ENCODE measurements around the gene RNF168.
"Not testable (repeated sequence)": the region's sequence is repeated elsewhere in the genome, so short reads cannot be mapped to it uniquely, and the experiment has no call there.

RNF168 gene

DNA sequence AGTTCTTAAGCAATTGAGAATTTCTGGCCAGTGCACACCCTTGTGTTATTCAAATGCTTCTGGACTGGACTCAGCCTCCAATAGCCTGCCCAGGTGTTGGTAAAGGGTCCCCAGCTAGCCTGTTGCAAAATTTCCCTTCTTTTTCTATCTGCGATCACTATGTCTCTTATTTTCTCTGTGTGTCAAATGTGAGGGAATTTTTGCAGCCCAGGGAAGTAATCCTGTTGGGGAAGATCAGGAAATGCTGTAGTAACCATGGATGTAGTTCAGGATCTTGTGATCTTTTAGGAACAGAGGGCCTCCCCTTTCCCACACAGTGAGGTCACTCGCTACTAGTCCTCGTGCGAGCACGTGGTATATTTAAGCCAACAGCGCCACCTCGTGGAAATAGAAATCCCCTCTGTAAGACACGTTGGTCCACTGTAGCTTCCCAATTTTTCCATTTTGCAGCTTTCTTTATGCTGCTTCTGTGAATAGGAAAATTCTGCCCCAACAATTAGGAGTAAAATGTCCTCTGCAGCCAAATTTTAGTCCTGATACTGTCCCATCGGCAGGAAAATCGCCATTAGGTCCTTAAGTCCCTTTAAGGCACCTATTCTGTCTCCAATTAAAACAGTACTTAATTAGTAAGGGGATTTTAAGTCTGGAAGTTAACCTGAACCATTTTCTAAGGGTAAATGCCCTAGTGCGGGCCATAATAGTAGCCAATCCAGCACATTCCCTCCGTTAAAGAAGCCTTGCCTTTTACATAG, 15.6 kb upstream of the RNF168 start:
- Histone ChIP-seq H3K27me3 (no peaks in the 10 kb centered on the region), H3K27ac (no peak overlapping the region), H3K9me3 (replicated peaks in 1 of 11) (peaks cover 63 to 87% (median 69%) of the 10 kb centered on the region in 11 experiments), H3K4me3 (peak overlapping the region in 4 of 10 experiments; percentile 4 to 33 (median 8); a peak in 5 of 20 replicates), H3K36me3 (peaks cover 0 to 5% (median 0%) of the 10 kb centered on the region in 11 experiments; a peak in 3 of 22 replicates), H3K4me1 (no peaks in the 10 kb centered on the region), H4K20me1 (no peaks in the 10 kb centered on the region), H3K9ac (no peak overlapping the region), H3K4me2 (no peak overlapping the region)
- no peak for TF ChIP-seq Cebpa-rat (IDR thresholded peaks at IDR 0.05)

GRCh38 chr3:196517919-196518318, 14.4 kb upstream of the RNF168 start:
- no peak for TF ChIP-seq Cebpa-rat (IDR thresholded peaks at IDR 0.05)
- Histone ChIP-seq H3K27ac (no peak overlapping the region), H3K9ac (no peak overlapping the region), H3K27me3 (no peaks in the 10 kb centered on the region), H3K4me3 (peak overlapping the region in 2 of 10 experiments; percentile 6 to 10; a peak in 2 of 20 replicates), H3K4me1 (no peaks in the 10 kb centered on the region), H3K36me3 (peaks cover 0 to 5% (median 0%) of the 10 kb centered on the region in 11 experiments; a peak in 3 of 22 replicates), H3K4me2 (no peak overlapping the region), H3K9me3 (replicated peaks in 1 of 11) (peaks cover 63 to 85% (median 67%) of the 10 kb centered on the region in 11 experiments), H4K20me1 (no peaks in the 10 kb centered on the region)

GRCh38 chr3:196517162-196517800, 13.7 kb upstream of the RNF168 start:
- Histone ChIP-seq H3K4me3 (no peak overlapping the region), H4K20me1 (no peaks in the 10 kb centered on the region), H3K36me3 (peaks cover 0 to 5% (median 0%) of the 10 kb centered on the region in 11 experiments; a peak in 3 of 22 replicates), H3K27me3 (no peaks in the 10 kb centered on the region), H3K27ac (no peak overlapping the region), H3K9ac (no peak overlapping the region), H3K9me3 (replicated peaks in 1 of 11) (peaks cover 59 to 78% (median 63%) of the 10 kb centered on the region in 11 experiments), H3K4me2 (no peak overlapping the region), H3K4me1 (no peaks in the 10 kb centered on the region)
- TF ChIP-seq Cebpa-rat (IDR thresholded peaks at IDR 0.05): no peak

DNA sequence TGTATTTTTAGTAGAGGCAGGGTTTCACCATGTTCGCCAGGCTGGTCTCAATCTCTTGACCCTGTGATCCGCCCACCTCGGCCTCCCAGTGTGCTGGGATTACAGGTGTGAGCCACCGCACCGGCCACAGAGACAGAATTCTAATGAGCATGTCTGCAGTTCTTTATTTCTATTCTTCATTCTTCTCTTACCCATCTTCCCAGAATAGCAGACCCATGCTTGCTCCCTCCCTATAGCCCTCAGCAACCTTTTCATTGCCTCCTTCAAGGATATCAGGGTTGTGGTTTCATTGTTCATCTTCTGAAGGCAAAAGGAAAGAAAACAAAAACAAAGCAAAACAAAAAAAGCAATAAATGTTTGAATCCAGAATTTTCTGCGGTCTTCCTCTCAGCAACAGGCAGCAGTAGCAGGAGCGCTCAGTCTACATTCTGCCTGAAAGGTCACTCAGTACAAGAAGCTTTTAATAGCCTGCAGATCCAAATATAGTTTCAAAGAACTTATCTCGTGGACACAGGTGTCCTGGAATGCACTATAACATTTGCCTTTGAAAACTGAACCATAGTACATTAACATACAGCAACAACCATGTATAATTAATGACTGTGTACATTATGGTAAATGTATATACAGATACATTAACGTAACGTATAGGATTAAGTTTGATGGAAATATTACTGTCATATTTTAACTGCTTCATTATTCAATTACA, 11.5 kb upstream of the RNF168 start, which contains the start of gene SMCO1:
SMCO1 (minus strand) TSS at position 434 of the 709 bp plus-strand sequence; CDS start at position 297, 137 bp downstream.
- Histone ChIP-seq H3K27ac (no peak within 1 kb of the TSS), H3K4me1 (no peaks in the 10 kb centered on the region), H4K20me1 (no peaks in the 10 kb centered on the region), H3K36me3 (peaks cover 0 to 5% (median 0%) of the 10 kb centered on the region in 11 experiments; a peak in 2 of 22 replicates), H3K27me3 (no peaks in the 10 kb centered on the region), H3K4me2 (no peak within 1 kb of the TSS), H3K9ac (no peak within 1 kb of the TSS), H3K9me3 (replicated peaks in 1 of 11) (peaks cover 38 to 64% (median 48%) of the 10 kb centered on the region in 11 experiments), H3K4me3 (no peak within 1 kb of the TSS)
- no peak for TF ChIP-seq Cebpa-rat (IDR thresholded peaks at IDR 0.05)

DNA sequence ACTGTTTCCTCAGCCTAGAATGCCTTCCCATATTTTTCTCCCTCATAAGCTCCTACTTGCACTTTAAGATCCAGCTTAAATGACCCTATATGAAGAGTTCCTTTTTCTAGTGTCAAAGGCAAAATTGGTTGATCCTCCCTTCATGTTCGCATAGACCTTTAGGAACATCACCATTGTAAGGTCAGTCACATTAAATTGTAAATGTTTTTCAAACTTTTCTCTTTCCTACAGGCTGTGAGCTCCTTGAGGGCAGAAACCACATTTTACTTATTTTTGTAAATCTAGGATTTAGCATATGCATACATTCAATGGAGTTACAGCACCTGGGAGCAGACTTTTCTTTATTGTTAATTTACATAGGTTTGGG, 10.8 kb upstream of the RNF168 start:
- TF ChIP-seq Cebpa-rat (IDR thresholded peaks at IDR 0.05): no peak
- Histone ChIP-seq H4K20me1 (no peaks in the 10 kb centered on the region), H3K4me2 (no peak overlapping the region), H3K4me3 (no peak overlapping the region), H3K27me3 (no peaks in the 10 kb centered on the region), H3K4me1 (no peaks in the 10 kb centered on the region), H3K9ac (no peak overlapping the region), H3K36me3 (peaks cover 0 to 5% (median 0%) of the 10 kb centered on the region in 11 experiments; a peak in 1 of 22 replicates), H3K9me3 (replicated peaks in 1 of 11) (peaks cover 38 to 64% (median 47%) of the 10 kb centered on the region in 11 experiments), H3K27ac (no peak overlapping the region)

DNA sequence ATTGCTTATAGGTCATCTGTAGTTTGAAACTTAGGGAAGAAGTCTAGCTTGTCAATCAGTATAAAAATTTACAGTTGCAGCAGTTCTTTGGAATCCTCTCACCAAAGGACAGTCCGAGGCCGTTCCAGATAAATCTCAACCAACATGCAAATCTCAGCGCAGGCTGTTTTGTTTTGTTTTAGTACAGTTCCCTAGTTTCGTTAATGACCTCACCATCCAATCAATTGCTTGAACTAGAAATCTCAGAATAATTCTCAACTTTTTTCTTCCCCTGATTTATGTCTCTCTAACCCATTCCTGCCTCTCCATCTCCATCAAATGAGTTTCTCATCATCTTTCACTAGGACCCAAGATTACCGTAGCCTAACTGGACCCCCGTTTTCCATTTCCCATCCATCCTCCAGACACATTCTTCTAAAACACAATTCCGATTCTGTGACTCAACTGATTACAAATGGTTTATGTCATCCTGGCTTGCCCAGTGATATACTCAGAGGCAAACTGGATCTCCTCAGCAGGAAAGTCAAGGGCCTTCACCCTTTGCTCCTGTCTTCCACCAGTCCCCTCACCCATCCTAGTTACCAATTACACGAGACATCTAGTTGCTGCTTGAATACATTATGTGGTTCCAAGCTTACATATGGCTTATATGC, 10.3 kb upstream of the RNF168 start:
- Histone ChIP-seq H3K27me3 (no peaks in the 10 kb centered on the region), H3K4me1 (no peaks in the 10 kb centered on the region), H3K4me2 (no peak overlapping the region), H3K9me3 (replicated peaks in 1 of 11) (peaks cover 36 to 64% (median 45%) of the 10 kb centered on the region in 11 experiments), H3K4me3 (no peak overlapping the region), H3K27ac (no peak overlapping the region), H3K9ac (no peak overlapping the region), H4K20me1 (no peaks in the 10 kb centered on the region), H3K36me3 (peaks cover 0 to under 1% (median 0%) of the 10 kb centered on the region in 11 experiments; a peak in 1 of 22 replicates)
- no peak for TF ChIP-seq Cebpa-rat (IDR thresholded peaks at IDR 0.05)

DNA sequence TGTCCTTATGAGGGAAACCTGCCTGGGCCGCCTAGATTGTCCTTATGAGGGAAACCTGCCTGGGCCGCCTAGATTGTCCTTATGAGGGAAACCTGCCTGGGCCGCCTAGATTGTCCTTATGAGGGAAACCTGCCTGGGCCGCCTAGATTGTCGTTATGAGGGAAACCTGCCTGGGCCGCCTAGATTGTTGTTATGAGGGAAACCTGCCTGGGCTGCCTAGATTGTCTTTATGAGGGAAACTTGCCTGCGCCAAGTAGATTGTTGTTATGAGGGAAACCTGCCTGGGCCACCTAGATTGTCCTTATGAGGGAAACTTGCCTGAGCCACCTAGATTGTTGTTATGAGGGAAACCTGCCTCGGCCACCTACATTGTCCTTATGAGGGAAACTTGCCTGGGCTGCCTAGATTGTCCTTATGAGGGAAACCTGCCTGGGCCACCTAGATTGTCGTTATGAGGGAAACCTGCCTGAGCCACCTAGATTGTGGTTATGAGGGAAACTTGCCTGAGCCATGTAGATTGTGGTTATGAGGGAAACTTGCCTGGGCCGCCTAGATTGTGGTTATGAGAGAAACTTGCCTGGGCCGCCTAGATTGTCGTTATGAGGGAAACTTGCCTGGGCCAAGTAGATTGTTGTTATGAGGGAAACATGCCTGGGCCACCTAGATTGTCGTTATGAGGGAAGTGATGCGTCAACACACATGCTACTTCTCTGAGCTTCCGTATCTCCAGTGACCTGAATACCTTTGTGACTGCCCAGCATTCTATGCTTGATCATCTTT, 8.3 kb upstream of the RNF168 start:
- H3K4me3 ChIP-seq, H4K20me1 ChIP-seq, H3K27ac ChIP-seq, H3K9ac ChIP-seq, H3K36me3 ChIP-seq, H3K4me2 ChIP-seq, H3K27me3 ChIP-seq, H3K4me1 ChIP-seq: not testable (repeated sequence)
- peaks cover 32 to 62% (median 43%) of the 10 kb centered on the region in 11 experiments for H3K9me3 ChIP-seq (replicated peaks in 1 of 11)

- peaks cover 32 to 62% (median 43%) of the 10 kb centered on the region in 11 experiments for H3K9me3 ChIP-seq (replicated peaks in 1 of 11)
- H3K4me1 ChIP-seq, H3K4me2 ChIP-seq, H3K4me3 ChIP-seq, H3K27ac ChIP-seq, H3K9ac ChIP-seq, H3K27me3 ChIP-seq, H3K36me3 ChIP-seq, H4K20me1 ChIP-seq: not testable (repeated sequence)
These were observed 7.5 kb upstream of the RNF168 start for GRCh38 chr3:196511108-196511507.

Measured in BLaER1 treated with 17β-estradiol and CSF1 and Interleukin-3, amounts not matched to agents 10 nM and 100 nM (cell line).